Measurements from ENCODE around the gene PRDM12. TPM values are rescaled to one million over a fixed set of nuclear protein-coding genes. Genes with fewer than 3 reads are reported as not detected.

The PRDM12 gene
- total RNA-seq, 2 donors from 2014 or later: not detected

GRCh38 chr9:130693426-130694191 is 29.2 kb downstream of the PRDM12 start, which contains the start of gene EXOSC2:
TSS of gene EXOSC2 (plus strand) at chr9:130693780. CDS start at chr9:130693792, 12 bp downstream.
- no peak for TF ChIP-seq CTCF (IDR thresholded peaks at IDR 0.05)
- no peaks in the 10 kb centered on the region for H3K9me3 ChIP-seq

GRCh38 chr9:130694205-130694604 is 29.8 kb downstream of the PRDM12 start:
- ATAC-seq (ENCODE audit: insufficient number of reproducible peaks, low FRiP score, low read depth) (no peak), DNase-seq (ENCODE audit: low spot score) (no peak)
- Histone ChIP-seq H3K4me3 (peak overlapping the region; percentile 90), H3K36me3 (peaks cover 14% of the 10 kb centered on the region), H3K27ac (peak overlapping the region in 1 of 2 donors; percentile 49), H3K4me1 (ENCODE audit: control insufficient read depth in 1 of 2, low read depth in 2 of 2) (peaks cover 14 to 28% of the 10 kb centered on the region in 2 donors), H3K27me3 (replicated peaks; ENCODE audit: insufficient read depth) (no peaks in the 10 kb centered on the region), H3K9me3 (no peaks in the 10 kb centered on the region)
- no peak for TF ChIP-seq CTCF (IDR thresholded peaks at IDR 0.05)

More at GRCh38 chr9:130693426-130694191, 29.2 kb downstream of the PRDM12 start, which contains the start of gene EXOSC2:
- Histone ChIP-seq H3K4me3 (peak within 1 kb of the TSS; percentile 90), H3K4me1 (ENCODE audit: control insufficient read depth in 1 of 2, low read depth in 2 of 2) (peaks cover 14 to 28% of the 10 kb centered on the region in 2 donors), H3K36me3 (peaks cover 13% of the 10 kb centered on the region), H3K27me3 (replicated peaks; ENCODE audit: insufficient read depth) (no peaks in the 10 kb centered on the region), H3K27ac (peak within 1 kb of the TSS; percentile 31 to 49)
- ATAC-seq (ENCODE audit: insufficient number of reproducible peaks, low FRiP score, low read depth): peak; percentile 82
- DNase-seq (ENCODE audit: low spot score): peak; percentile 97

GRCh38 chr9:130696139-130696650 is 31.8 kb downstream of the PRDM12 start:
- Histone ChIP-seq H3K4me3 (no peak overlapping the region), H3K27me3 (replicated peaks; ENCODE audit: insufficient read depth) (no peaks in the 10 kb centered on the region), H3K27ac (no peak overlapping the region), H3K36me3 (peaks cover 19% of the 10 kb centered on the region), H3K4me1 (ENCODE audit: control insufficient read depth in 1 of 2, low read depth in 2 of 2) (peaks cover 17 to 32% of the 10 kb centered on the region in 2 donors), H3K9me3 (no peaks in the 10 kb centered on the region)
- no peak for TF ChIP-seq CTCF (IDR thresholded peaks at IDR 0.05)
- ATAC-seq (ENCODE audit: insufficient number of reproducible peaks, low FRiP score, low read depth) (no peak), DNase-seq (ENCODE audit: low spot score) (no peak)

GRCh38 chr9:130696996-130697395 is 32.6 kb downstream of the PRDM12 start:
- Histone ChIP-seq H3K4me1 (ENCODE audit: control insufficient read depth in 1 of 2, low read depth in 2 of 2) (peaks cover 20 to 40% of the 10 kb centered on the region in 2 donors), H3K36me3 (peaks cover 19% of the 10 kb centered on the region), H3K9me3 (no peaks in the 10 kb centered on the region), H3K4me3 (no peak overlapping the region), H3K27ac (no peak overlapping the region), H3K27me3 (replicated peaks; ENCODE audit: insufficient read depth) (no peaks in the 10 kb centered on the region)
- no peak for ATAC-seq (ENCODE audit: insufficient number of reproducible peaks, low FRiP score, low read depth)
- TF ChIP-seq CTCF (IDR thresholded peaks at IDR 0.05): no peak
- no peak for DNase-seq (ENCODE audit: low spot score)

GRCh38 chr9:130698514-130698913 is 34.1 kb downstream of the PRDM12 start:
- peaks cover 21% of the 10 kb centered on the region for H3K36me3 ChIP-seq
- H3K4me1 ChIP-seq (ENCODE audit: control insufficient read depth in 1 of 2, low read depth in 2 of 2): peaks cover 14 to 32% of the 10 kb centered on the region in 2 donors

More at GRCh38 chr9:130698514-130698913, 34.1 kb downstream of the PRDM12 start:
- no peak for ATAC-seq (ENCODE audit: insufficient number of reproducible peaks, low FRiP score, low read depth)
- DNase-seq (ENCODE audit: low spot score): no peak
- no peak for TF ChIP-seq CTCF (IDR thresholded peaks at IDR 0.05)
- Histone ChIP-seq H3K4me3 (no peak overlapping the region), H3K27me3 (replicated peaks; ENCODE audit: insufficient read depth) (no peaks in the 10 kb centered on the region), H3K9me3 (no peaks in the 10 kb centered on the region), H3K27ac (no peak overlapping the region)

Measured in thoracic aorta (tissue), 2 donors.